Smooth muscle cell (in vitro differentiated cells): ENCODE measurements around the gene GJA9. TPM values are rescaled to one million over a fixed set of nuclear protein-coding genes. Genes with fewer than 3 reads are reported as not detected.
A peak's percentile ranks its signal among the peaks of the same experiment; 100 is the strongest.

Experiments
- DNase-seq: peaks from one replicate; lab custom pipeline; 2025; ENCODE audit not compliant: unreplicated experiment; lab: John Stamatoyannopoulos, UW
- H2AFZ ChIP-seq: fragments of 200-600 bp; sonication (generic); 2 replicates; pipeline ENCODE4 v1.6.0; 2016; ENCODE audit warnings: antibody characterized with exemption, low read depth, mild to moderate bottlenecking
- H3F3A ChIP-seq: fragments of 200-600 bp; sonication (generic); 2 replicates; pipeline ENCODE4 v1.6.0; 2017; ENCODE audit warnings: antibody characterized with exemption, low read depth
- H3K27ac ChIP-seq: fragments of 200-600 bp; sonication (generic); 2 replicates; pipeline ENCODE4 v1.5.1; 2016; ENCODE audit warnings: low read depth, mild to moderate bottlenecking
- H3K27me3 ChIP-seq: fragments of 200-600 bp; sonication (generic); 2 replicates; pipeline ENCODE4 v1.6.1; 2016; ENCODE audit warnings: low read depth, mild to moderate bottlenecking
- H3K36me3 ChIP-seq: fragments of 200-600 bp; sonication (generic); 2 replicates; pipeline ENCODE4 v1.5.1; 2016; ENCODE audit warnings: low read depth
- H3K4me1 ChIP-seq: fragments of 200-600 bp; sonication (generic); 2 replicates; pipeline ENCODE4 v1.5.1; 2016; ENCODE audit warnings: low read depth
- H3K4me2 ChIP-seq: fragments of 200-600 bp; sonication (generic); 2 replicates; pipeline ENCODE4 v1.6.0; 2016; ENCODE audit warnings: mild to moderate bottlenecking
- H3K4me3 ChIP-seq: fragments of 200-600 bp; sonication (generic); 2 replicates; pipeline ENCODE4 v1.5.1; 2016; ENCODE audit warnings: mild to moderate bottlenecking
- H3K79me2 ChIP-seq: fragments of 200-600 bp; sonication (generic); 2 replicates; pipeline ENCODE4 v1.6.0; 2016; ENCODE audit warnings: low read depth, mild to moderate bottlenecking
- H3K9ac ChIP-seq: fragments of 200-600 bp; sonication (generic); 2 replicates; pipeline ENCODE4 v1.6.0; 2016; ENCODE audit warnings: low read depth
- H3K9me3 ChIP-seq: fragments of 200-600 bp; sonication (generic); replicated peaks from 2 replicates; pipeline ENCODE4 v1.5.1; 2016; ENCODE audit warnings: low read depth
- H4K20me1 ChIP-seq: fragments of 200-600 bp; sonication (generic); 2 replicates; pipeline ENCODE4 v1.6.0; 2016; ENCODE audit warnings: low read depth
- WGBS: methylation state at CpG from one replicate; pipeline ENCODE4 v1.1.7; 2016; ENCODE audit warnings: low lambda C conversion rate; 5-methylcytosine and 5-hydroxymethylcytosine counted together
- polyA plus RNA-seq: library from polyadenylated mRNA; unstranded; fragments of >200 nt; fragmentation: Nextera tagmentation; extraction: Ambion mirVana; gene quantifications from 2 replicates; pipeline ENCODE4 v1.2.1, GENCODE V29; 2016
- total RNA-seq: library from RNA; depleted of rRNA; stranded (reverse); fragments of >200 nt; gene quantifications from 2 replicates; pipeline ENCODE4 v1.2.3, GENCODE V29; 2014
- TF ChIP-seq, protein P1 (sequence below): fragments of 200-600 bp; sonication (generic); IDR thresholded peaks from 2 replicates; pipeline ENCODE4 v1.5.1; 2017; ENCODE audit warnings: borderline replicate concordance, mild to moderate bottlenecking, antibody characterized with exemption; ENCODE audit not compliant: insufficient read depth, poor library complexity, severe bottlenecking

Gene GJA9
- total and polyA plus RNA-seq, 2 experiments from 2014 or later: not detected

GRCh38 chr1:38859561-38860453, 21.6 kb downstream of the GJA9 start, which contains the start of gene RRAGC:
Gene RRAGC (minus strand): TSS chr1:38859772. CDS start chr1:38859646, 126 bp downstream.
- peak; percentile 94 for DNase-seq
- WGBS: under 1% methylated on average over 46 of the region's 70 CpGs
- Histone ChIP-seq H3K27me3 (no peaks in the 10 kb centered on the region), H3K36me3 (peaks cover 10% of the 10 kb centered on the region), H2AFZ (peak within 1 kb of the TSS; percentile 98), H3K4me2 (peak within 1 kb of the TSS; percentile 89), H4K20me1 (peaks cover 22% of the 10 kb centered on the region), H3K4me3 (peak within 1 kb of the TSS; percentile 77), H3K79me2 (peaks cover 41% of the 10 kb centered on the region), H3F3A (no peaks in the 10 kb centered on the region), H3K4me1 (peaks cover 10% of the 10 kb centered on the region), H3K9ac (peak within 1 kb of the TSS; percentile 85), H3K9me3 (no peaks in the 10 kb centered on the region), H3K27ac (peak within 1 kb of the TSS; percentile 65)
- TF ChIP-seq, protein P1, sequence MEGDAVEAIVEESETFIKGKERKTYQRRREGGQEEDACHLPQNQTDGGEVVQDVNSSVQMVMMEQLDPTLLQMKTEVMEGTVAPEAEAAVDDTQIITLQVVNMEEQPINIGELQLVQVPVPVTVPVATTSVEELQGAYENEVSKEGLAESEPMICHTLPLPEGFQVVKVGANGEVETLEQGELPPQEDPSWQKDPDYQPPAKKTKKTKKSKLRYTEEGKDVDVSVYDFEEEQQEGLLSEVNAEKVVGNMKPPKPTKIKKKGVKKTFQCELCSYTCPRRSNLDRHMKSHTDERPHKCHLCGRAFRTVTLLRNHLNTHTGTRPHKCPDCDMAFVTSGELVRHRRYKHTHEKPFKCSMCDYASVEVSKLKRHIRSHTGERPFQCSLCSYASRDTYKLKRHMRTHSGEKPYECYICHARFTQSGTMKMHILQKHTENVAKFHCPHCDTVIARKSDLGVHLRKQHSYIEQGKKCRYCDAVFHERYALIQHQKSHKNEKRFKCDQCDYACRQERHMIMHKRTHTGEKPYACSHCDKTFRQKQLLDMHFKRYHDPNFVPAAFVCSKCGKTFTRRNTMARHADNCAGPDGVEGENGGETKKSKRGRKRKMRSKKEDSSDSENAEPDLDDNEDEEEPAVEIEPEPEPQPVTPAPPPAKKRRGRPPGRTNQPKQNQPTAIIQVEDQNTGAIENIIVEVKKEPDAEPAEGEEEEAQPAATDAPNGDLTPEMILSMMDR: no peak

DNA sequence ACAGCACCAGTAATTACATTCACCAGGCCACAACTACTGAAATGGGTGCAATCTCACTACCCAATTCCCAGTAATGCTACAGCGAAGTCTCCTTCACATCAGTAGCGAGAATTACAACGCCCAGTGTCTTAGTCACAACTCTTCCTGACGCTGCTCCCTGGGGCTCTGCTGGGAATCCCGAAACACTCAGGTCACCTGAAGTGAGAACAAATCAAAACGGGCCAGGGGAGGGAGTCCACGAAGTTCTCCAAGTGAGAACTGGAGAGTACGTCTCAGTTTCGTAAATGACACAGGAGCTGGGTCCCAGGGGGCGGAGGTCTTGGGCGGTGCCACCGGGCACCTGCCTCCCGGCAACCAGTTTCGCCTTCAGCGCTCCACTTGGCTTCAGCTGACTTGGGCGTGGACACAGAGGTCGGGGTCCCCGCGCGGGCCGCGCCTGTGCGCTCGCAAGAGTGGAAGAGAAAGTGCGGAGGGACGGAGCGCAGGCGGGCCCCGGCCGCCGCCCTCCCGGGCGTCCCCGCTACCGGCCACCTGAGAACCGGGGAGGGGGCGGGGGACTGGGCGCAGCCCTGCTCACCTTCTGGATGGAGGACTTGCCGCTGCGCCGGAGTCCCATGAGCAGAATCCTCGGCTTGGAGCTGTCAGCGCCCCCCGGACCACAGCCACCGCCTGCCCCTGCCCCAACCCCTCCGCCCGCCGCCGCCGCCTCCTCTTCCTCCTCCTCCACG, 22.4 kb downstream of the GJA9 start:
- Histone ChIP-seq H3K36me3 (peaks cover 10% of the 10 kb centered on the region), H3K79me2 (peaks cover 41% of the 10 kb centered on the region), H3K27me3 (no peaks in the 10 kb centered on the region), H3K4me2 (peak overlapping the region; percentile 89), H3K4me1 (peaks cover 10% of the 10 kb centered on the region), H2AFZ (peak overlapping the region; percentile 90), H3F3A (no peaks in the 10 kb centered on the region), H3K9me3 (no peaks in the 10 kb centered on the region), H3K9ac (peak overlapping the region; percentile 85), H3K4me3 (peak overlapping the region; percentile 77), H3K27ac (peak overlapping the region; percentile 65), H4K20me1 (peaks cover 22% of the 10 kb centered on the region)
- peak; percentile 39 for DNase-seq
- TF ChIP-seq, protein P1: no peak
- WGBS: 2% methylated on average over 38 of the region's 51 CpGs

DNA sequence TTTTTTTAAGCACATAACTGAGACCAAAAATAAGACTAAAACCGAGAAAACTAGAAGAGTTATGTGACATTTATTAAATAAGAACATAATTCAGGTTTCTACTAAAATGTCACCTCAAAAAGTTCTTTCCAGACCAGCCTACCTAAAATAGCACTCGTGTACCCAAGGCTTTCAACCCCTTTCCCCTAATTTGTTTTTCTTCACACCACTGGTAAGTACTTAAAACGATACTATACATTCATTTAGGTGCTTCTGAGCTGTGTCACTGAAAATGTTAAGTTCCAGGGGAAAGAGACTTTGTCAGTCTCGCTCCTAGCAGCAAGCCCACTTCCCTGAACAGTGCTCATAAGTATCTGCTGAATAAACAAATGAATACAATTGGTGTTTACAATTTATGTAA, 28.6 kb downstream of the GJA9 start:
- TF ChIP-seq, protein P1: no peak
- Histone ChIP-seq H3K9me3 (no peaks in the 10 kb centered on the region), H3K36me3 (peaks cover 29% of the 10 kb centered on the region), H3K27me3 (no peaks in the 10 kb centered on the region), H2AFZ (no peak overlapping the region), H3K4me2 (no peak overlapping the region), H3K4me3 (no peak overlapping the region), H3F3A (no peaks in the 10 kb centered on the region), H3K79me2 (peaks cover 26% of the 10 kb centered on the region), H3K27ac (no peak overlapping the region), H3K4me1 (no peaks in the 10 kb centered on the region), H3K9ac (no peak overlapping the region), H4K20me1 (peaks cover 29% of the 10 kb centered on the region)
- 95% methylated on average over 4 of the region's 4 CpGs for WGBS
- no peak for DNase-seq
